Tibial artery (tissue), 4 donors: ENCODE measurements around the gene RSPH9.

Source experiments
- DNase-seq, 2 donors: peaks; one replicate each; pipeline ENCODE4 v3.0.0-alpha.2; 2019
- H3K27ac ChIP-seq, 2 donors: fragments of 200-600 bp; sonication (generic) in 1 of 2; 1 replicate in 1 of 2; 2 replicates in 1 of 2; pipeline ENCODE4 v1.5.1; 2018 to 2019; ENCODE audit warnings: mild to moderate bottlenecking in 1 of 2
- H3K27me3 ChIP-seq, 2 donors: fragments of 200-600 bp; sonication (generic) in 1 of 2; one replicate each; pipeline versions ENCODE4 v1.5.1 to v1.6.0; 2016 to 2019
- H3K36me3 ChIP-seq, 3 donors: fragments of 200-600 bp; sonication (generic) in 2 of 3; one replicate each; pipeline ENCODE4 v1.5.1; 2016 to 2019; ENCODE audit warnings: mild to moderate bottlenecking in 2 of 3
- H3K4me1 ChIP-seq, 4 donors: fragments of 200-600 bp; sonication (generic) in 2 of 4; 1 replicate in 3 of 4; 2 replicates in 1 of 4; pipeline ENCODE4 v1.5.1; 2016 to 2019
- H3K4me3 ChIP-seq, 2 donors: fragments of 200-600 bp; sonication (generic) in 1 of 2; 1 replicate in 1 of 2; 2 replicates in 1 of 2; pipeline ENCODE4 v1.5.1; 2018 to 2019; ENCODE audit warnings: mild to moderate bottlenecking in 2 of 2
- H3K9me3 ChIP-seq, 3 donors: fragments of 200-600 bp; sonication (generic) in 1 of 3; one replicate each; pipeline ENCODE4 v1.5.1; 2016 to 2019
- intact Hi-C: fragments of 100-400 bp; cut with DNase I; formaldehyde crosslinking; loops from one replicate; pipeline ENCODE4 v1.15.0; 2023; ENCODE audit warnings: low total_unique reads
- TF ChIP-seq, protein P1 (sequence below), 2 experiments: fragments of 200-600 bp in 1 of 2; fragments of 450-650 bp in 1 of 2; IDR thresholded peaks; one replicate each; pipeline ENCODE4 v1.5.1; 2017 to 2019; ENCODE audit warnings: antibody characterized with exemption in 2 of 2, mild to moderate bottlenecking in 1 of 2, moderate library complexity in 1 of 2

Gene RSPH9

GRCh38 chr6:43674921-43675320 is 30.1 kb downstream of the RSPH9 start:
- Histone ChIP-seq H3K27me3 (no peaks in the 10 kb centered on the region), H3K36me3 (peaks cover 68 to 98% (median 91%) of the 10 kb centered on the region in 3 donors), H3K4me1 (peaks cover 0 to 14% (median 8%) of the 10 kb centered on the region in 4 donors), H3K27ac (no peak overlapping the region), H3K9me3 (no peaks in the 10 kb centered on the region), H3K4me3 (no peak overlapping the region)
- intact Hi-C loops, result loop anchor here (5.0 kb wide), 1 partner anchor 148 kb away; no protein-coding TSS in a partner anchor
- DNase-seq, result no peak
- TF ChIP-seq, protein P1, sequence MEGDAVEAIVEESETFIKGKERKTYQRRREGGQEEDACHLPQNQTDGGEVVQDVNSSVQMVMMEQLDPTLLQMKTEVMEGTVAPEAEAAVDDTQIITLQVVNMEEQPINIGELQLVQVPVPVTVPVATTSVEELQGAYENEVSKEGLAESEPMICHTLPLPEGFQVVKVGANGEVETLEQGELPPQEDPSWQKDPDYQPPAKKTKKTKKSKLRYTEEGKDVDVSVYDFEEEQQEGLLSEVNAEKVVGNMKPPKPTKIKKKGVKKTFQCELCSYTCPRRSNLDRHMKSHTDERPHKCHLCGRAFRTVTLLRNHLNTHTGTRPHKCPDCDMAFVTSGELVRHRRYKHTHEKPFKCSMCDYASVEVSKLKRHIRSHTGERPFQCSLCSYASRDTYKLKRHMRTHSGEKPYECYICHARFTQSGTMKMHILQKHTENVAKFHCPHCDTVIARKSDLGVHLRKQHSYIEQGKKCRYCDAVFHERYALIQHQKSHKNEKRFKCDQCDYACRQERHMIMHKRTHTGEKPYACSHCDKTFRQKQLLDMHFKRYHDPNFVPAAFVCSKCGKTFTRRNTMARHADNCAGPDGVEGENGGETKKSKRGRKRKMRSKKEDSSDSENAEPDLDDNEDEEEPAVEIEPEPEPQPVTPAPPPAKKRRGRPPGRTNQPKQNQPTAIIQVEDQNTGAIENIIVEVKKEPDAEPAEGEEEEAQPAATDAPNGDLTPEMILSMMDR (IDR thresholded peaks at IDR 0.05), result no peak

DNA sequence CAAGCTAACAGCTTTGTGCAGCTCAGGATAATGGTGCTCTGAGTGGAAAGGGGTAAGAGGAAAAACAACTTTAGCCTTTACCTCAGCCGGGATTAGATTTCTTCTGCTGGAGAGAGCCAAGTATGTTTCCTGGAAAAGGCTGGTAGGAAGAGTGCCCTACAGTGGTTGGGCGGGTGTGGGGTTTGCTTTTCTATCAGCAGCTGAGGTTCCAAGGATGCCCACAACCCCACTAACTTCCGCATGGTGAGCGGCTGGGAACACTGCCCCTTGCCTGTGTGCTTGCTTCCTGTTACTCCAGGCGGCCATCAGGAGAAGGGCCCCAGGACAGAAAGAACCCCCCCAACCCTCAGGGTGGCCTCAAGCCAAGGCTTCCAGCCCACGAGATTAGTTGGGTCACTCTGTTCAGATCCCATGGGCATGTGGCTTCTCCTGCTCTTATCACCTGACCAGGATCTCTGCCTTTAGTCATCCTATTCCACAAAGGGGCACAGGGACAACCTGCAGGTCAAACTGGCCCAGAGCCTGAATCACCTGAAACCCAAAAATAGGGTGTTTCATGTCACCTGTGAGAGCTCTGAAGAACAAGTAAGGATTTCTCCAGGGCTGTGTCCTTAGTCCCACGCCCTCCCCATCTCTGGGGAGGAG is 32.2 kb downstream of the RSPH9 start:
- Histone ChIP-seq H3K27me3 (no peaks in the 10 kb centered on the region), H3K27ac (no peak overlapping the region), H3K36me3 (peaks cover 57 to 94% (median 85%) of the 10 kb centered on the region in 3 donors), H3K4me3 (no peak overlapping the region), H3K9me3 (no peaks in the 10 kb centered on the region), H3K4me1 (peaks cover 0 to under 1% (median 0%) of the 10 kb centered on the region in 4 donors)
- TF ChIP-seq, protein P1 (IDR thresholded peaks at IDR 0.05), result no peak
- no peak for DNase-seq
- intact Hi-C loops, result loop anchor here (5.0 kb wide), 1 partner anchor 150 kb away; no protein-coding TSS in a partner anchor

DNA sequence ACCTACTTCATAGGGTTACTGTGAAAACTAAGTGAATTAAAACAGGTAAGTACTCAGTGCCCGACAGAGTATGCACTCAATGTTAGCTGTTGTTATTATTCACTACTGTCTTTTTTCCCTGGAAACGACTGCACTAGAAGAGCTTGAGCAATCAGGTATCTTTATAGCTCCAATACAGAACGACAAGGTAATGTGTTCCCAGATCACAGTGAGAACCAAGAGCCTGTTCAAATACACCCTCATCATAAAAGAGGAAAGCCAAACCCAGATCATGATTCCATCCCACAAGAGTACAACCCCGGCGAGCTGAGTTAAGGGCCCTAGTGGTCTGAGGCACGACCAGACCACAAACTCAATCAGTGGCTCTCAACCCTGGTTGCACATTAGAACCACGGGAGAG is 32.9 kb downstream of the RSPH9 start:
- Histone ChIP-seq H3K9me3 (no peaks in the 10 kb centered on the region), H3K27ac (no peak overlapping the region), H3K4me3 (no peak overlapping the region), H3K36me3 (peaks cover 50 to 87% (median 79%) of the 10 kb centered on the region in 3 donors), H3K4me1 (no peaks in the 10 kb centered on the region), H3K27me3 (no peaks in the 10 kb centered on the region)
- TF ChIP-seq, protein P1 (IDR thresholded peaks at IDR 0.05), result no peak
- intact Hi-C loops, result loop anchor here (5.0 kb wide), 1 partner anchor 150 kb away; no protein-coding TSS in a partner anchor
- DNase-seq, result no peak

DNA sequence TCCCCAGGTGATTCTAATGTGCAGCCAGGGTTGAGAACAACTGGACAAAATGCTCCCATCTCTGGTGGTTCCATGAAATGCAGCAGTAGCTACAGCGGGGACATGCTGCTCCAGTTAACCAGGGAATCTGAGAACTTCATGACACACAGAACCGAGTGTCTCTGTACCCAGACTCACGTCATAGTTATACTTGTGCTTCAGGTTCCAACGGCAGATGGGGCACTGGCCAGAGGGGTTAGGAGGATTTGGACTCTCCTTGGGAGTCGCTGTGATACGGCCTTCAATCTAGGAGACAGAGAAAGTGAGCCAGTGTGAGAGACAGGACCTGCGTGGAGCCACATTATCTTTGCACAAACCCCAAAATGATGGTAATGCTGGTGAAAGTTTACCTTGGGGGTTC is 33.5 kb downstream of the RSPH9 start:
- Histone ChIP-seq H3K36me3 (peaks cover 50 to 85% (median 75%) of the 10 kb centered on the region in 3 donors), H3K27ac (no peak overlapping the region), H3K9me3 (no peaks in the 10 kb centered on the region), H3K27me3 (no peaks in the 10 kb centered on the region), H3K4me1 (no peaks in the 10 kb centered on the region), H3K4me3 (no peak overlapping the region)
- TF ChIP-seq, protein P1 (IDR thresholded peaks at IDR 0.05), result no peak
- DNase-seq, result no peak
- intact Hi-C loops, result loop anchor here (5.0 kb wide), 1 partner anchor 151 kb away; no protein-coding TSS in a partner anchor

DNA sequence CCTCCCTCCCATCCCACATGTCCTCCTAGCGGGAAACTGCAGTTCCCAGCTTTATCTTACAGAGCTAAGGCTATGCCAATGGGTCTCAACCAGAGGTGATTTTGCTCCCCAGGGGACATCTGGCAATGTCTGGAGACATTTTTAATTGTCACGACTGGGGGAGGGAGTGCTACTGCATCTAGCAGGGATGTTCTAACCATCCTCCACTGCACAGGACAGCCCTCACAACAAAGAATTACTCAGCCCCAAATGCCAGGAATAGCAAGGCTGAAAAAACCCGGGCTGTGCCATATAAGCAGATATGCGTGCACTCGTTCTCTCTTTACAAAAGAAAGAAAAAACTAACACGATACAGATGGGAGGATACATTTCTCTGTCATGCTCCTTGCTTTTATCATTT is 34.2 kb downstream of the RSPH9 start:
- Histone ChIP-seq H3K4me3 (no peak overlapping the region), H3K27me3 (no peaks in the 10 kb centered on the region), H3K36me3 (peaks cover 42 to 78% (median 68%) of the 10 kb centered on the region in 3 donors), H3K9me3 (no peaks in the 10 kb centered on the region), H3K4me1 (no peaks in the 10 kb centered on the region), H3K27ac (no peak overlapping the region)
- DNase-seq, result no peak
- intact Hi-C loops, result loop anchor here (5.0 kb wide), 1 partner anchor 152 kb away; no protein-coding TSS in a partner anchor
- TF ChIP-seq, protein P1 (IDR thresholded peaks at IDR 0.05), result no peak
